ENCODE data around the gene LMOD1. TPM values are rescaled to one million over a fixed set of nuclear protein-coding genes. Genes with fewer than 3 reads are reported as not detected.

Gene LMOD1
- total RNA-seq, 1 donor from 2014 or later: 83.6 TPM

- Mint-ChIP-seq H3K4me3 (ENCODE audit: unreplicated experiment) (no peak overlapping the region), H3K36me3 (ENCODE audit: low read depth) (peaks cover 8% of the 10 kb centered on the region), H3K4me1 (ENCODE audit: low read depth) (peaks cover 62% of the 10 kb centered on the region), H3K27me3 (ENCODE audit: low read depth) (no peaks in the 10 kb centered on the region), H3K27ac (ENCODE audit: unreplicated experiment) (peak overlapping the region; percentile 29), H3K9me3 (ENCODE audit: low read depth) (no peaks in the 10 kb centered on the region)
- no peak for DNase-seq (ENCODE audit: low spot score)
- no peak for TF ChIP-seq CTCF (IDR thresholded peaks at IDR 0.05)
Measured at GRCh38 chr1:201848230-201848629, 98.1 kb downstream of the LMOD1 start.

GRCh38 chr1:201847150-201847549 is 99.2 kb downstream of the LMOD1 start:
- Mint-ChIP-seq H3K9me3 (ENCODE audit: low read depth) (no peaks in the 10 kb centered on the region), H3K36me3 (ENCODE audit: low read depth) (peaks cover 3% of the 10 kb centered on the region), H3K27ac (ENCODE audit: unreplicated experiment) (peak overlapping the region; percentile 82), H3K4me1 (ENCODE audit: low read depth) (peaks cover 68% of the 10 kb centered on the region), H3K27me3 (ENCODE audit: low read depth) (no peaks in the 10 kb centered on the region), H3K4me3 (ENCODE audit: unreplicated experiment) (no peak overlapping the region)
- TF ChIP-seq CTCF (IDR thresholded peaks at IDR 0.05): no peak
- DNase-seq (ENCODE audit: low spot score): no peak

Small RNA genes lying within 50 kb of the gene (microRNA-seq; reads per million reads assigned to microRNA genes)
- gene MIR6739 (ENCODE audit: borderline number of aligned reads): not detected

Other genes with a start within 250 kb of the LMOD1 start
- 47.1 to 69.5 TPM (median 48.2 TPM) in 3 replicates for gene IPO9, start 117.4 kb downstream of the LMOD1 start, total RNA-seq
- gene SHISA4, start 57.6 kb downstream of the LMOD1 start, total RNA-seq: 29.7 to 39.1 TPM (median 37.7 TPM) in 3 replicates
- gene TIMM17A, start 9.0 kb upstream of the LMOD1 start, total RNA-seq: 62.5 to 69.6 TPM (median 68.5 TPM) in 3 replicates
- gene RNPEP, start 36.1 kb upstream of the LMOD1 start, total RNA-seq: 42.1 to 50.6 TPM (median 42.1 TPM) in 3 replicates
- gene ELF3, start 64.0 kb upstream of the LMOD1 start, total RNA-seq: 0.10 to 0.40 TPM (median 0.36 TPM) in 3 replicates
- not detected in 3 replicates for gene GPR37L1, start 176.4 kb upstream of the LMOD1 start, total RNA-seq
- 73.9 to 95.1 TPM (median 95.1 TPM) in 3 replicates for gene ARL8A, start 198.2 kb upstream of the LMOD1 start, total RNA-seq
- gene PTPN7, start 214.1 kb upstream of the LMOD1 start, total RNA-seq: not detected in 3 replicates
- gene LGR6, start 247.3 kb upstream of the LMOD1 start, total RNA-seq: 1.4 to 4.1 TPM (median 1.8 TPM) in 3 replicates